HG02884 (cell line): ENCODE results near the gene ADAM15.

Experiments used
- ATAC-seq: cut with Tn5 transposase; IDR thresholded peaks from one replicate; pipeline ENCODE4 v1.9.1; 2021; ENCODE audit warnings: mild to moderate bottlenecking, moderate library complexity; ENCODE audit not compliant: unreplicated experiment

Gene ADAM15

GRCh38 chr1:155051342-155051776, 243 bp downstream of the ADAM15 start:
- ATAC-seq = no peak

- no peak for ATAC-seq
Observed at GRCh38 chr1:155051777-155052398, 772 bp downstream of the ADAM15 start.

GRCh38 chr1:155052439-155053395, 1.6 kb downstream of the ADAM15 start:
- no peak for ATAC-seq

GRCh38 chr1:155053531-155054105, 2.5 kb downstream of the ADAM15 start:
- no peak for ATAC-seq

- ATAC-seq = no peak
Observed at GRCh38 chr1:155057104-155057503, 6.0 kb downstream of the ADAM15 start.

- no peak for ATAC-seq
Observed at GRCh38 chr1:155057788-155058211, 6.7 kb downstream of the ADAM15 start.

- no peak for ATAC-seq
Observed at GRCh38 chr1:155060736-155061135, 9.6 kb downstream of the ADAM15 start.

- no peak for ATAC-seq
Observed at GRCh38 chr1:155061381-155062150, 10.4 kb downstream of the ADAM15 start.

- ATAC-seq = no peak
Observed at GRCh38 chr1:155062151-155062686, 11.1 kb downstream of the ADAM15 start.

- no peak for ATAC-seq
Observed at GRCh38 chr1:155062702-155063411, 11.7 kb downstream of the ADAM15 start.

GRCh38 chr1:155063550-155064110, 12.5 kb downstream of the ADAM15 start, which contains the start of gene EFNA4:
TSS of gene EFNA4 (plus strand) at chr1:155063740. CDS start at chr1:155063824, 84 bp downstream.
- ATAC-seq = peak; percentile 53

- ATAC-seq = no peak
Observed at GRCh38 chr1:155064111-155064831, 13.2 kb downstream of the ADAM15 start.

GRCh38 chr1:155064832-155065429, 13.8 kb downstream of the ADAM15 start:
- ATAC-seq = no peak

- no peak for ATAC-seq
Observed at GRCh38 chr1:155066777-155067176, 15.7 kb downstream of the ADAM15 start.

GRCh38 chr1:155068599-155068998, 17.5 kb downstream of the ADAM15 start:
- no peak for ATAC-seq

- no peak for ATAC-seq
Observed at GRCh38 chr1:155069551-155070157, 18.5 kb downstream of the ADAM15 start.

GRCh38 chr1:155070158-155070621, 19.1 kb downstream of the ADAM15 start:
- ATAC-seq = no peak
